Activated CD4-positive, alpha-beta T cell treated with anti-CD3 and anti-CD28 coated beads, Interleukin-2, amount 50 U/mL, for 24 hours (primary cell): ENCODE results near the gene SNX22.
"Not testable (repeated sequence)": the region's sequence is repeated elsewhere in the genome, so short reads cannot be mapped to it uniquely, and the experiment has no call there.

Experiments
- DNase-seq, 2 donors: peaks; one replicate each; pipeline ENCODE4 v3.0.0-alpha.2; 2020; ENCODE audit warnings: low read depth in 1 of 2, low spot score in 1 of 2

SNX22 gene

GRCh38 chr15:64151727-64152506 lies at the start of gene SNX22:
SNX22 (plus strand) TSS chr15:64151731; CDS start chr15:64151776, 45 bp downstream.
- no peak for DNase-seq

GRCh38 chr15:64102497-64102896 lies 49.0 kb upstream of the SNX22 start:
- DNase-seq: no peak

- DNase-seq: no peak
These were observed 46.3 kb upstream of the SNX22 start for GRCh38 chr15:64105113-64105704.

- no peak for DNase-seq
These were observed 44.2 kb upstream of the SNX22 start for GRCh38 chr15:64107337-64107736.

DNA sequence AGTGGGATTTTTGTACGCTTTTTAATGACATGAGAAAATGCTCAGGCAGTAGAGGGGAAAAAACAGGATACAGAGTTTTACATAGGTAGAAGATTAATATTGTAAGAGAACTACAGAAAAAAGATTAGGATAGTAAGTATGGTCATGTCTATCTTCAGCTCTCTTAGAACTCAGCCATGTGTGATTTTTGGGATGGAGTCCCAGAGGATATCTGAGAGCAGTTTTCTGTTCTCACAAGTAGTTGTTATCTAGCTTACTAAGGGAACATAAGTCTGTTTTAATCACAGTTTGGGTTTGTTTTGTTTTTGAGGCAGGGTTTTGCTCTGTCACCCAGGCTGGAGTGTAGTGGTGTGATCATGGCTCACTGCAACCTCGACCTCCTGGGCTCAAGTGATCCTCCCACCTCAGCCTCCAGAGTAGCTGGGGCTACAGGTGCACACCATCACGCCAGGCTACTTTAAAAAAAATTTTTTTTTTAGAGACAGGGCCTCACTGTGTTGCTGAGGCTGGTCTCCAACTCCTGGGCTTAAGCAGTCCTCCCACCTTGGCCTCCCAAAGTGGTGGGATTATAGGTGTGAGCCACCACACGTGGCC lies 41.3 kb upstream of the SNX22 start:
- DNase-seq: not testable (repeated sequence)

DNA sequence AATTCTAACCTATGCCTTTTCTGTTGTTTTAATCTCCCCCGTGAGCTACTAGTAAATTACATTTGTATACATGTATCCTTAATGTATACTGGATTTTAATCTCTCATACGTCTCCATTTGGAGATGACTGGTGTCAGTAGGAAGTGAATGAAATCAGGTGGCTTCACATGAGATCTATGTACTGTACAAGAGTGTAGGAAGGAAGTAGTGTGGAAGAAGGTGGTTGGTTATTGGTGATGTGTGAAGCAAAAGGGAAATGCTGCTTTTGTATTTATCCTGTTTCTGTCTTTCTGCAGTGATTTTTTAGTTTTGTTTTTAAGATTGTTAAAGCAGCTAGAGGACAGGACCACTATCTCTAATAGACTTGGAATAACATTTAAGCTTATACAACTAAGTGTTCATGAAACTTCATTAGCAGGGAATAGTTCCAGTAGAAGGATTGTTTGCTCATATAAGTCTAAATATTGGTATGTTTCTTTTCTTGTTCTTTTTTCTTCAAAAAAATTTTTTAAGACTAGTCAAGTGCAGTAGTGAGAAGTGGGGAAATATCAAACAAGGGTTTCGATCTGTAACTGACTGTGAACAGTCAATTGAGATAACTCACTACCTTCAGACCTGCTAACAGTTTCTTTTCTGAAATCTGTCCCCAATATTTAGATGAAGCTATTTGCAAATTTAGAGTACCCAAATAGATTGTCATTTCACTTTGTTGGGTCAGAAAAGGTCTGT lies 40.4 kb upstream of the SNX22 start:
- DNase-seq: no peak

DNA sequence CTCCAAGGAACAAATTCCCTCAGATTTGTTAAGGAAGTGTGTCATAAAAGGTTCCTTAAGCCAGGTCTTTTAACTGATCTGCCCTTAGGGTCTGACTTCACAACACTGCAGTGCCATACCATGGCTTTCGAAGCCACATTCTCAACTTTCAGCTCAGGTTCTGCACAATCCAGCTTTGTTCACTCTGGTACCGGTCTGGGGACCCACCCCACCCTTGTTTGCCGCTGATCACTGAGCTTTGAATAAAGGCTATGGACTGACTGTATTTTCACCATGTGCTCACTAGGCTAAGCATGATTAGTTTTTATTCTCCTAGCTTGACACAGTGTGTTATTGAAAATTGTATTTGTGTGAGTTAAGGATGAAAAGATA lies 39.9 kb upstream of the SNX22 start:
- no peak for DNase-seq

GRCh38 chr15:64112073-64112772 lies 39.3 kb upstream of the SNX22 start:
- DNase-seq: no peak

- DNase-seq: no peak
These were observed 38.6 kb upstream of the SNX22 start for GRCh38 chr15:64112904-64113303.

GRCh38 chr15:64117759-64118487 lies 33.6 kb upstream of the SNX22 start:
- DNase-seq: no peak

GRCh38 chr15:64120322-64120721 lies 31.2 kb upstream of the SNX22 start:
- DNase-seq: not testable (repeated sequence)

DNA sequence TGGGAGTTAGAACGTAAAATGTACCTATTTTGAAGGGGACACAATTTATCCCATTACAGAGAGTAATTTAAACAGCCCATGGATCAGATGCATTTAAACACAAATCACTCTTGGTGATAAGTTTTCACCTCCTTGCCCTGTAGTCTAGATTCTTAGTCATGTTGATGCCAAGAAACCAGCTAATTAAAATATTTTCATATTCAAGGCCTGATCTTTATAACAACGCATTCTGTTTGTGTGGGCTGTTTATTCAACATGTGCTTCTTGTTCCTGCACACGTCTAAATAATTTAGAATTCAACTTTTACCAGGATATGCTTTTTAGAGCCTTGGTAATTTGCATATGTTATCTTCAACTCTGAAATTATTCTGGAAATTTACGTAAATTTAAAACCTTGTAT lies 29.9 kb upstream of the SNX22 start:
- DNase-seq: no peak

GRCh38 chr15:64122444-64122843 lies 29.1 kb upstream of the SNX22 start:
- DNase-seq: no peak

GRCh38 chr15:64122936-64123351 lies 28.6 kb upstream of the SNX22 start:
- DNase-seq: no peak

DNA sequence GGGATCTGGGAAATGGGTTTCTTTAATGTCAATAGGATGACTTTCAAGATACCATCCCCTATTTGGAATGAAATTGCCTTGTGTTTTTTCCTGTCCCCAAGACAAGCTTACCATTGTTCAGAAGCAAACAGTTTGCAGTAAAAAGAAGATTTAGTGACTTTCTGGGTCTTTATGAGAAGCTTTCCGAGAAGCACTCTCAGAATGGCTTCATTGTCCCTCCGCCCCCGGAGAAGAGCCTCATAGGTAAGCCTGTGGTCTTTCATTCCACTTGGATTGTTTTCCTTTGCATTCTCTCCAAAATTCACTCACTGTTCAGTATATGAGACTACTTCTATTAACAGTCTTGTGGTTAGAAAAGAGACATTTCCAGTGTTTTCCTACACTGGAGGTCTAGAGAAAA lies 25.6 kb upstream of the SNX22 start:
- no peak for DNase-seq

DNA sequence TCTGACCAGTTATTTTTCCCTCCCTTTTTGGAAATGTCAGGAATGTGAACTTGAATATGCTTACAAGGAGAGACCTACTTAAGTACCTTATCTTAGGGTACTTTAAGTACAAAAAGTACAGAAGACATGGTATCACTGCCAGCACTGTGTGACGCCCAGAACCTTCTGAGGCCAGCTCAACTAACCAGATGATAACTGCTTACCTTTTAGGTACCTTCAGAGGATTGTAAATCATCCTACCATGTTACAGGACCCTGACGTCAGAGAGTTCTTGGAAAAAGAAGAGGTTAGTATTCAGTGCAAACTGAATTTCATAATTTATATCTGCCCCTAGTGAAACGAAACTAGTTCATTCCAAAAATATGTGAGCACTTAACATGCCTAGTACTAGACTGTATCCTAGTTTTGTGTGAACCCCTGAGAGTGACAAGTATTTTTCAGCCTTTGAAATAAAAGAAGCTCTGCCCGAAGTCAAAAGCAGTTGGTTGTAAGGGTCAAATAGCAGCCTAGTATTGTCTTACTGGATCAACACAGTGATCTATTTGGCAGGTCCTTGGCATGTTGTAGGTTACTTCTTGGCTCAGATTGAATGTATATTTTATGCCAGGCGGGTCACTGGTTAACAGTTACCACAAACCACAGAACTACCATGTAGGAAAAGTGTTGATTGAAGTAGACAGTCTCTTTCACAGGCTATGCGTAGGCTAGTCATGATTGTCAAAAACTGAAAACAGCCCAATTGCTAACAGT lies 23.8 kb upstream of the SNX22 start:
- no peak for DNase-seq

DNA sequence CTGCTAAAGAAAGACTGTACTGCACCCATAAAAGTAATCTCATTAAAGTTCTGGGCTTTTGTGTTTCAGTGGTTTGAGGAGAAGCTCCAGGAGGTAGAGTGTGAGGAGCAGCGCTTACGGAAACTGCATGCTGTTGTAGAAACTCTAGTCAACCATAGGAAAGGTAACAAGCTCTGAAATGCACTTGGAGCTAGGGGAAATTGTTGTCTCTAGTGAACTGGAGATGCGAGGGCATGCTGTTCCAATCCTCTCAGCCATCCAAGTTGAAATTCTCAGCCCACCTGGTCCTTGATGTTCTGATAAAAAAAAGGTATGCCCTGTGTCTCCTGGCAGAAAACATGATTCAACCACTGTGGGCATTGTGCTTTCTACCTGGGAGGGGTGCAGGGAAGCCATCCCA lies 21.4 kb upstream of the SNX22 start:
- no peak for DNase-seq

DNA sequence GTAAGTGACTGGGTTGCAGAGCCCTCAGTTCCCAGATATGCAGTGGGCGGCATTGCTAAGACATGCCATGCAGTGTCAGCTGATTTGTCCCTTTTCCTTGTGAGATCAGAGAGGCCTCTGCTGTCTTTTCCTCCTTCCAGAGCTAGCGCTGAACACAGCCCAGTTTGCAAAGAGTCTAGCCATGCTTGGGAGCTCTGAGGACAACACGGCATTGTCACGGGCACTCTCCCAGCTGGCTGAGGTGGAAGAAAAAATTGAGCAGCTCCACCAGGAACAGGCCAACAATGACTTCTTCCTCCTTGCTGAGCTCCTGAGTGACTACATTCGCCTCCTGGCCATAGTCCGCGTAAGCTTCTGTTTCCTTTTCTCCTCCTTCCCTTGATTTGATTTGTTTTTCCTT lies 20.0 kb upstream of the SNX22 start:
- DNase-seq: no peak

DNA sequence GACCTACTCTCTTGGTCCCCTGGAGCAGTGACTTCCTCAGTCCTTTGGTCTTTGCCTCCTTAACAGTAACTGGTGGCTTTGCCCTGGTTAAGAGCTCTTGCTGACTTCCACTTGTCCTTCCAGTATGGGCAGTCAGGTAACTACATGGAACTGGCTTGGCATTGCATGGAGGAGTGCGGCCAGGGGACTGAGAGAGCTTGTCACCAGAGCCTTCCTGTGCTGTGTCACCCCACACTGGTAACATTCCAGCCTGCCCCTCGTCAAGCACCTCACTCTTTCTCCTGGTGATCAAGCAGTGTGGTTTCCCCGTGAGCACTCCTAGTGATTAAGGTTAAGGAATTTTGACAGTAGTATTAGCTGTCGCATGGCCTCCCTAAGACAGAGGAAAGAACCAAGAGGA lies 19.3 kb upstream of the SNX22 start:
- no peak for DNase-seq
